PC-9 (cell line): ENCODE results near the gene ZDHHC17.

Experiments used
- CTCF ChIP-seq: fragments of 200-600 bp; sonication (generic); conservative IDR thresholded peaks from 2 replicates; pipeline ENCODE4 v1.6.1; 2017; ENCODE audit warnings: mixed run types, antibody characterized with exemption, mild to moderate bottlenecking, moderate library complexity
- EZH2 ChIP-seq: fragments of 200-600 bp; sonication (generic); IDR thresholded peaks from 2 replicates; pipeline ENCODE4 v1.8.0; 2017; ENCODE audit warnings: antibody characterized with exemption, low read depth

DNA sequence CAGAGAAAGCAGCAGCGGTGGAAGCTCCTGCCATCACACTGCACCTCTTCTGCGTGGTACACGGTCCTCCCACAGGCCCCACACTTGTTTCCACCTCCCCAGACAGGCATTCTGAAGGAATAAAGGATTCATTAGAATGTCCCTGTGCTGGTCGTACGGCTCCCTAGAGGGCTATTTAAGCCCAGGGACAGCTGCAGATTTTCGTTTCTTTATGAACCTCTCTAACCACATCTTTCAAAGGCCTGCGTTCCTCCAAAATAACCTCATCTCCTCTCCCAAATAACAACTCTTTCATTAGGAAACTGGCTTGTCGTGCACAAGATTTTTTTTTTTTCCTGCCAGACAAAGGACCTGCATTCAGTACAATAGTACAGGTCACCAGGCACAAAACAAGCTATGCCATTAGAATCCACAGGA is 102.2 kb downstream of the ZDHHC17 start:
- TF ChIP-seq CTCF (no peak), EZH2 (no peak)
